Neural cell (in vitro differentiated cells): Measurements from ENCODE around the gene KCNIP2. TPM values are rescaled to one million over a fixed set of nuclear protein-coding genes. Genes with fewer than 3 reads are reported as not detected.

Experiments used
- H2AFZ ChIP-seq: fragments of 200-600, 300-800 bp; sonication (generic), shearing (Covaris generic); 2 replicates; pipeline ENCODE4 v1.6.0; 2014; ENCODE audit warnings: low read depth, mild to moderate bottlenecking, antibody characterized with exemption, low read length, moderate library complexity
- H3F3A ChIP-seq: fragments of 200-600 bp; shearing (Covaris generic); 2 replicates; pipeline ENCODE4 v1.6.1; 2016; ENCODE audit warnings: mild to moderate bottlenecking, moderate library complexity, mixed read lengths, antibody characterized with exemption, low read length; ENCODE audit not compliant: insufficient read depth, poor library complexity, severe bottlenecking
- H3K27ac ChIP-seq: fragments of 200-600, 300-800 bp; sonication (generic), shearing (Covaris generic); 2 replicates; pipeline ENCODE4 v1.5.1; 2014; ENCODE audit warnings: mild to moderate bottlenecking, low read length, moderate library complexity
- H3K27me3 ChIP-seq: fragments of 300-800, 200-600 bp; sonication (generic), shearing (Covaris generic); 2 replicates; pipeline ENCODE4 v1.6.0; 2014; ENCODE audit warnings: mild to moderate bottlenecking, low read depth, low read length, moderate library complexity; ENCODE audit not compliant: insufficient read depth
- H3K36me3 ChIP-seq: fragments of 300-800, 200-600 bp; sonication (generic), shearing (Covaris generic); 2 replicates; pipeline ENCODE4 v1.5.1; 2014; ENCODE audit warnings: mild to moderate bottlenecking, antibody characterized with exemption, low read length, moderate library complexity; ENCODE audit not compliant: insufficient read depth
- H3K4me2 ChIP-seq: fragments of 300-800, 200-600 bp; sonication (generic), shearing (Covaris generic); 2 replicates; pipeline ENCODE4 v1.6.0; 2014; ENCODE audit warnings: mild to moderate bottlenecking, low read length
- H3K4me3 ChIP-seq: fragments of 300-800, 200-600 bp; sonication (generic), shearing (Covaris generic); 2 replicates; pipeline ENCODE4 v1.5.1; 2014; ENCODE audit warnings: mild to moderate bottlenecking, low read length, moderate library complexity
- H3K79me2 ChIP-seq: fragments of 200-600 bp; shearing (Covaris generic); replicated peaks from 2 replicates; pipeline ENCODE4 v1.6.0; 2014; ENCODE audit warnings: mild to moderate bottlenecking, low read length, moderate library complexity; ENCODE audit not compliant: insufficient read depth
- H3K9ac ChIP-seq: fragments of 300-800, 200-600 bp; sonication (generic), shearing (Covaris generic); 2 replicates; pipeline ENCODE4 v1.6.1; 2016; ENCODE audit warnings: mild to moderate bottlenecking, low read length, mixed read lengths
- H3K9me2 ChIP-seq: fragments of 200-600 bp; shearing (Covaris generic); 2 replicates; pipeline ENCODE4 v1.6.1; 2016; ENCODE audit warnings: mild to moderate bottlenecking, low read length, mixed read lengths; ENCODE audit not compliant: insufficient read depth
- H3K9me3 ChIP-seq: fragments of 200-600, 300-800 bp; sonication (generic), shearing (Covaris generic); 2 replicates; pipeline ENCODE4 v1.6.1; 2016; ENCODE audit warnings: mild to moderate bottlenecking, mixed run types, low read length, moderate library complexity, mixed read lengths
- H4K20me1 ChIP-seq: fragments of 200-600 bp; shearing (Covaris generic); 2 replicates; pipeline ENCODE4 v1.6.1; 2016; ENCODE audit warnings: mild to moderate bottlenecking, mixed run types; ENCODE audit not compliant: insufficient read depth
- CTCF ChIP-seq: fragments of 450-650 bp; IDR thresholded peaks from 2 replicates; pipeline ENCODE4 v1.5.1; 2014; ENCODE audit warnings: antibody characterized with exemption, mild to moderate bottlenecking, moderate library complexity; ENCODE audit not compliant: poor library complexity, severe bottlenecking
- EP300 ChIP-seq: fragments of 450-650 bp; conservative IDR thresholded peaks from 2 replicates; pipeline ENCODE4 v1.6.1; 2014; ENCODE audit warnings: antibody characterized with exemption, mild to moderate bottlenecking, moderate library complexity; ENCODE audit not compliant: poor library complexity, severe bottlenecking
- EZH2 ChIP-seq: fragments of 200-600, 300-800 bp; shearing (Covaris generic), sonication (generic); IDR thresholded peaks from 2 replicates; pipeline ENCODE4 v1.6.1; 2014; ENCODE audit warnings: antibody characterized with exemption, low read length, borderline replicate concordance, mild to moderate bottlenecking; ENCODE audit not compliant: insufficient read depth, poor library complexity, severe bottlenecking
- MXI1 ChIP-seq: fragments of 450-650 bp; conservative IDR thresholded peaks from 2 replicates; pipeline ENCODE4 v1.6.1; 2014; ENCODE audit warnings: antibody characterized with exemption, mild to moderate bottlenecking; ENCODE audit not compliant: poor library complexity, severe bottlenecking
- POLR2AphosphoS5 ChIP-seq: IDR thresholded peaks from 2 replicates; pipeline ENCODE4 v1.6.1; 2012
- RAD21 ChIP-seq: fragments of 450-650 bp; conservative IDR thresholded peaks from 2 replicates; pipeline ENCODE4 v1.6.1; 2014; ENCODE audit warnings: antibody characterized with exemption, mild to moderate bottlenecking, moderate library complexity
- REST ChIP-seq: IDR thresholded peaks from 2 replicates; pipeline ENCODE4 v1.6.1; 2012; ENCODE audit warnings: borderline replicate concordance
- SMC3 ChIP-seq: fragments of 450-650 bp; conservative IDR thresholded peaks from 2 replicates; pipeline ENCODE4 v1.6.1; 2014; ENCODE audit warnings: antibody characterized with exemption, mild to moderate bottlenecking, moderate library complexity; ENCODE audit not compliant: poor library complexity
- TAF1 ChIP-seq: IDR thresholded peaks from 2 replicates; pipeline ENCODE4 v1.6.1; 2012; ENCODE audit warnings: low read depth
- polyA plus RNA-seq: library from polyadenylated mRNA; depleted of rRNA; stranded (reverse); fragments of >200 nt; gene quantifications from 2 replicates; pipeline ENCODE4 v1.2.3, GENCODE V29; 2014

The KCNIP2 gene
- polyA plus RNA-seq, 1 donor from 2014 or later = 10.0 TPM

DNA sequence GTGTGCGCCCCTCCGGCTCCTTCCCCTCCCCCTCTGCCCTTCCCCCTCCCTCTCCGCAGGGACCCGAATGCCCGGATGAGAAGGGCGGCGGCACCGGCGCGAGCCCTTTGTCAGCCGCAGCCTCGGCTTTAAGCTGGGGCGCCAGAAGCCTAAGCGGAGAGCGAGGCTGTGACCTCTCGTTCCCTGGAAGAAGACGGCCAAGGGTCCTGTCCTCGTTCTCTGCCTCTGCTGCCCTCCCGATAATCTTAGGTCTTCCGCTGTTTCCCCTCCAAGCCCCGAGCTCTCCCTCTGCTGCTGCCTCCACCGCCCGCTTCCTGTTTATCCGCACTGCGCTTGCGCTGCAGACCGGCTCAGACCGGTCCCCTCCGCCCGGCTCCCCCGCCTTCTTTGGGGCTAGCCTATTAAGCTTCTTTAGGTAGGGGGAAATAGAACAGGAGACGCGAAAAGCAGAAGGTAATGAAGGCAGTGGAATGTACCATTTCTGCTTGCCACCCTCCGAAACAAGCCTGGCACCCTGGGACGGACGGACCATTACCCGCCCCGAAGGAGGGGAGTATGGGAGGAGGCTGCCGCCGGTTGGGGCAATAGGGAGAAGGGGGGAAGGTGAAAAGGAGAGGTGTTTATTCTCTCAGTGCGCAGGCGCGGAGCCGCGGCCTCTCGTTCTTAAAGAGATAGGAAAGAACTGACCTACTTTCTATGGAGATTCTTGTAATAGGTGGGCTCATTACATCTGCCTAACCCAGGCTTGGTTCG, 25.3 kb downstream of the KCNIP2 start, which contains the start of gene OGA:
Gene OGA (minus strand): TSS at position 326 of the 753 bp plus-strand sequence. CDS start 422 bp downstream, outside the sequence.
- no peaks in the 10 kb centered on the region for H3K9me3 ChIP-seq
- H3K36me3 ChIP-seq = no peaks in the 10 kb centered on the region
- H2AFZ ChIP-seq = peak within 1 kb of the TSS; percentile 16
- peaks cover 47% of the 10 kb centered on the region for H4K20me1 ChIP-seq
- peak within 1 kb of the TSS; percentile 97 for H3K9ac ChIP-seq
- no peaks in the 10 kb centered on the region for H3K27me3 ChIP-seq
- H3K4me3 ChIP-seq = peak within 1 kb of the TSS; percentile 99
- peak within 1 kb of the TSS; percentile 94 for H3K4me2 ChIP-seq
- peaks cover 51% of the 10 kb centered on the region for H3K79me2 ChIP-seq
- peaks cover 5% of the 10 kb centered on the region for H3F3A ChIP-seq
- peak within 1 kb of the TSS; percentile 97 for H3K27ac ChIP-seq
- TF ChIP-seq POLR2AphosphoS5 (peak; percentile 100), TAF1 (peak; percentile 100), EP300 (peak; percentile 87), CTCF (no peak), MXI1 (no peak), RAD21 (peak; percentile 21), SMC3 (peak; percentile 44), EZH2 (no peak), REST (peak; percentile 100)
- H3K9me2 ChIP-seq = no peaks in the 10 kb centered on the region

- H3K79me2 ChIP-seq = peaks cover 59% of the 10 kb centered on the region
- no peaks in the 10 kb centered on the region for H3K36me3 ChIP-seq
- no peaks in the 10 kb centered on the region for H3K9me3 ChIP-seq
- H3K9ac ChIP-seq = peak overlapping the region; percentile 97
- H3F3A ChIP-seq = peaks cover 5% of the 10 kb centered on the region
- peak overlapping the region; percentile 43 for H3K4me2 ChIP-seq
- H3K27ac ChIP-seq = peak overlapping the region; percentile 97
- no peaks in the 10 kb centered on the region for H3K27me3 ChIP-seq
- no peak for TF ChIP-seq EP300
- H4K20me1 ChIP-seq = peaks cover 55% of the 10 kb centered on the region
- no peak overlapping the region for H2AFZ ChIP-seq
- no peaks in the 10 kb centered on the region for H3K9me2 ChIP-seq
- peak overlapping the region; percentile 99 for H3K4me3 ChIP-seq
Observed at GRCh38 chr10:101817337-101818118, 26.1 kb downstream of the KCNIP2 start.
